Activated CD4-positive, CD25-positive, alpha-beta regulatory T cell (primary cell): ENCODE data around the gene CPNE7.
A peak's percentile ranks its signal among the peaks of the same experiment; 100 is the strongest.

ENCODE experiments used
- DNase-seq, 4 experiments: peaks; one replicate each; lab custom pipeline; 2025; lab: John Stamatoyannopoulos, UW

Gene CPNE7

DNA sequence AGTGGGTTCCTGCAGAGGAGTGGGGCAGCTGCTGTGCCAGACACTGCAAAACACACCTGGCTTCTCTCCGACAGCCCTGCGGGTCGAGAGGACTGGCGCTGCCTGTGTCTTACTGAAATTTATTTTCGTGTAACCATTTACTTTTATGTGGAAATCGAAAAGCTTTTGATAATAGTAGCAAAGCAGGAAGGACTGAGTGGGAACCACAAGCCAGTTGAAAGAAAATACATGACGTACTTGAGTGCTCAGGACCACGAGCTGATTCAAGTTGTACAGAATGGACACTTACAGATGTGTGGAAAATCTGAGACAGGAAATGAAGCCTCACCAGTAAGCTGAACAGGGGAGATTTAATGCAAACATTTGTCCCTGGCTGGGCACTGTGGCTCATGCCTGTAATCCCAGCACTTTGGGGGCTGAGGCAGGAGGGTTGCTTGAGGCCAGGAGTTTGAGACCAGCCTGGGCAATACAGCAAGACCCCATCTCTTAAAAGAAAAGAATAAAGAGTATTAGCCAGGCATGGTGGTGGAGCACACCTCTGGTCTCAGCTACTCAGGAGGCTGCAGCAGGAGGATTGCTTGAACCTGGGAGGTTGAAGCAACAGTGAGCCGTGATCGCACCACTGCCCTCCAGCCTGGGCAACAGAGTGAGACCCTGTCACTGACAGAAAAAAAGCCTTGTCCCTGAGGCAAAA is 26.4 kb upstream of the CPNE7 start:
- no peak for DNase-seq

DNA sequence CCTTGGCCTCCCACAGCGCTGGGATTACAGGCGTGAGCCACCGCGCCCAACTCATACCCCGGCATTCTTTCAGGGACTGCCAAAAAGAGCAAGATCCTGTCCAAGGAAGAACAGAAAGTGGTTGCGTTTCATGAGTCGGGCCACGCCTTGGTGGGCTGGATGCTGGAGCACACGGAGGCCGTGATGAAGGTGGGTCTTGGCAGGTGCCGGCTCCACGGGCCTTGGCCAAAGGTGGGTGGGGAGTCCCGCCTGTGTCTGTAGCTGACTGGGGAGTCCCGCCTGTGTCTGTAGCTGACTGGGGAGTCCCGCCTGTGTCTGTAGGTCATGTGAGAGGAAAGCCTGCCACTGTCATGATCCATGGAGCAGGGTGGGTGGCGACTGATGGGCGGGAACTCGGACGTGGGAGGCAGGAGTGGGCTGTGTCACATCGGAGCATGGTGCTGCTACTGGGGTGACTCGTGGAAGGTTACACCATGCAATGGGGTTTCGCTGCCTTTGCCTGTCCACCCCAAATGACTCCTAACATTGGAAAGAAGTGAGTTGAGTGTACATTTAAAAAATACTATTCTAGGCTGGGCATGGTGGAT is 25.0 kb upstream of the CPNE7 start:
- no peak for DNase-seq

DNA sequence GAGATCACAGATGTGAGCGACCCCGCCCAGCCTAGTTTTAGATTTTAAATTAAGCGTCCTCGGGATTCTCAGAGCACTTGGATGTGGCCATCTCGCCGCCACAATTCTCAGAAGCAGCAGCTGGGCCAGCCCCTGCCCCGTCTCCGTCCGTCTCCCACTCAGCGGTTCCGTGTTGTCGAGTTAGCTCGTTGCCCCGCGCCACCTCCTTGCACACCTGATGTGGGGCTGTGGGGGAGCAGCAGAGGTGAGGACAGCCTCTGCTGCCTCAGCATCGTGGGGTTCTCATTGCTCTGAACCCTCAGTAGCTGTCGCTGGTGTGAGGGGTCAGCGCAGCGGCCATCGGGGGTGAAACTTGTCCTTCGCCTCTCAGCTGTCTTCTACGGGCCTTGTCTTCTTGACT is 23.2 kb upstream of the CPNE7 start:
- no peak for DNase-seq

DNA sequence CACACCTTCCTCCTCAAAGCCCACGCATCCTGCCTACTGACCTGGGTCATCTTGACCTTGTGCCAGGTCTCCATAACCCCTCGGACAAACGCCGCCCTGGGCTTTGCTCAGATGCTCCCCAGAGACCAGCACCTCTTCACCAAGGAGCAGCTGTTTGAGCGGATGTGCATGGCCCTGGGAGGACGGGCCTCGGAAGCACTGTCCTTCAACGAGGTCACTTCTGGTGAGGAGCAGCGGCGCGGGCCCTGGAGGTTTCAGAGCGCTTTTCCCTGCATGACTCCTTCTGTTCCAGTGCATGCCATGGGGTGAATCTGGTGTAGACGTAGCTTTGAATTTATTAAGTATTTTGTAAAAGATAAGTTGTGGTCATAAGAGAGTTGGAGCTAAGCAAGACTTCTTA is 22.6 kb upstream of the CPNE7 start:
- no peak for DNase-seq

DNA sequence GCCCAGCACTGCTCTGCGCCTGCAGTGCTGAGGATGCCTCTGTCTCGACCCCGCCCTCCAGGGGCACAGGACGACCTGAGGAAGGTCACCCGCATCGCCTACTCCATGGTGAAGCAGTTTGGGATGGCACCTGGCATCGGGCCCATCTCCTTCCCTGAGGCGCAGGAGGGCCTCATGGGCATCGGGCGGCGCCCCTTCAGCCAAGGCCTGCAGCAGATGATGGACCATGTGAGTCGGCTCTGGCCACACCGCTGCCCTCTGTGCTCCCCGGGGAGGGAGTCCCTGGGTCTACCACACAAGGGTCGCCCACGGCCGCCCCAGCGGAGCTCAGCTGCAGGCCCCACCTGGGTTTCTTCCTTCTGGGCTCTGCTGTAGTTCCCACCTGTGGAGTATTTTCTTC is 21.8 kb upstream of the CPNE7 start:
- DNase-seq = no peak

DNA sequence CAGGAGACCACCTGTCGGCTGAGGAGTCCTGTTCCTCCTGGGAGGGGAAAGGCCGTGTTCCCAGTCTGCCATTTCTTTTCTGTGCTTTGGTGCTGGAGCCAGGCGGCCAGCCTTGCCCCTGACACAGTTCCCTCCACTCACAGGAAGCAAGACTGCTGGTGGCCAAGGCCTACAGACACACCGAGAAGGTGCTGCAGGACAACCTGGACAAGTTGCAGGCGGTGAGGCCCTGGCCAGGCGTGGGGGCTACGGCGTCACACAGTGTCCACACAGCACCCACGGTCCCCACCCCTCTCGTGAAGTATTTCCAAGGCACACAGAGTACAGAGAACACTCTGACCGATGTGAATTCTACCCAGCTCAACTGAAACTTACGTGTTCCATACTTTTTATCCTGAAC is 21.2 kb upstream of the CPNE7 start:
- no peak for DNase-seq

DNA sequence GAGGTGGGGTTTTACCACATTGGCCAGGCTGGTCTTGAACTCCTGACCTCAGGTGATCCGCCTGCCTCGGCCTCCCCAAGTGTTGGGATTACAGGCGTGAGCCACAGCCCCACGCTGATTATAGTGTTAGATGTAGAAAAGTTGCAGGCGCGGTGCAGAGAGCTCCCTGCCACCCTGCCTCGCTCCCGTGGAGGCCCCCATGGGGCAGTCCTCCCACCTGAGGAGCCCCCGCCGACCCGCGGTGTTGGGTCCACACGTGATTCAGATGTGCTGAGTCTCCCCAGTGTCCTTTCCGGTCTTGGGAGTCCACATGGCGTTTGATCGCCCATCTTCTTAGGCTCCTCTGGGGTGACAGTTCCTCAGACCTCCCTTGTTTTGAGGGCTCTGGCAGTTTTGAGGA is 20.3 kb upstream of the CPNE7 start:
- DNase-seq = no peak

DNA sequence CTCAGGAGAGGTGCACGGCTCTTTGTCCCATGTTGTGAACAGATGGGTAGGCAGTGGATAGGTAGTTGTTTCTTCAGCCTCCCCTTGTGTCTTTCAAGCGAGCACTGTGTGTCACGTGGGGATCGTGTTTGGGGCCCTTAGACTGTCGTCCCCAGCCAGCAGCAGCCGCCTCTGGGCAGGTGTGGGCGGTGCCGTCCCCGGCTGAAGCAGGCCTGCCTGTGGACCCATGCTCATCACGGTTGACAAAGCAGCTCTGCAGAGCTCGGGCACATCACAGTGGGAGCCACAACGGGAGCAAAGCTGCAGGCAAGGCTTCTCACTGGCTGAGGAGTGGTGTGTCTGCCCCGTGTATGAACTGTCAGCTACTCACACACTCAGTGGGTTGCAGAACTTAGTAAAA is 19.8 kb upstream of the CPNE7 start:
- DNase-seq = no peak

DNA sequence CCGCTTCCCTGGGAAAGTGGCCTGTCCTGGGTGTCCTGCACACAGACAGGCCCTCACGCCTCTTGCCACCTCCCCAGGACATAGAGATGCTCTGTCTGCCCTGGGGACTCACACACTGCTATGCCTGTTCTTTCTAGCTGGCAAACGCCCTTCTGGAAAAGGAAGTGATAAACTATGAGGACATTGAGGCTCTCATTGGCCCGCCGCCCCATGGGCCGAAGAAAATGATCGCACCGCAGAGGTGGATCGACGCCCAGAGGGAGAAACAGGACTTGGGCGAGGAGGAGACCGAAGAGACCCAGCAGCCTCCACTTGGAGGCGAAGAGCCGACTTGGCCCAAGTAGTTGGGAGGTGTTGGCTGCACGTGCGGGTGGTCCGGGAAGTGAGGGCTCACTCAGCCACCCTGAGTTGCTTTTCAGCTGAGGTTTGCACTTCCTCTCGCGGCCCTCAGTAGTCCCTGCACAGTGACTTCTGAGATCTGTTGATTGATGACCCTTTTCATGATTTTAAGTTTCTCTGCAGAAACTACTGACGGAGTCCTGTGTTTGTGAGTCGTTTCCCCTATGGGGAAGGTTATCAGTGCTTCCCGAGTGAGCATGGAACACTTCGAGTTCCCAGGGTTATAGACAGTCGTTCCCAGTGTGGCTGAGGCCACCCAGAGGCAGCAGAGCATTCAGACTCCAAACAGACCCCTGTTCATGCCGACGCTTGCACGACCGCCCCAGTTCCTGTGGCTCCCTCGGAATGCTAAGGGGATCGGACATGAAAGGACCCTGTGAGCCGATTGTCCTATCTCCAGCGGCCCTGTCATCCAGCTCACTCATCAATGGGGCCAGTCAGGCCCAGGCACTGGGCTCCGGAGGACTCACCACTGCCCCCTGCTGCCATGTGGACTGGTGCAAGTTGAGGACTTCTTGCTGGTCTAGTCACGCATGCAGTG is 18.5 kb upstream of the CPNE7 start:
- DNase-seq = peak; percentile 58 to 82 (median 72)

DNA sequence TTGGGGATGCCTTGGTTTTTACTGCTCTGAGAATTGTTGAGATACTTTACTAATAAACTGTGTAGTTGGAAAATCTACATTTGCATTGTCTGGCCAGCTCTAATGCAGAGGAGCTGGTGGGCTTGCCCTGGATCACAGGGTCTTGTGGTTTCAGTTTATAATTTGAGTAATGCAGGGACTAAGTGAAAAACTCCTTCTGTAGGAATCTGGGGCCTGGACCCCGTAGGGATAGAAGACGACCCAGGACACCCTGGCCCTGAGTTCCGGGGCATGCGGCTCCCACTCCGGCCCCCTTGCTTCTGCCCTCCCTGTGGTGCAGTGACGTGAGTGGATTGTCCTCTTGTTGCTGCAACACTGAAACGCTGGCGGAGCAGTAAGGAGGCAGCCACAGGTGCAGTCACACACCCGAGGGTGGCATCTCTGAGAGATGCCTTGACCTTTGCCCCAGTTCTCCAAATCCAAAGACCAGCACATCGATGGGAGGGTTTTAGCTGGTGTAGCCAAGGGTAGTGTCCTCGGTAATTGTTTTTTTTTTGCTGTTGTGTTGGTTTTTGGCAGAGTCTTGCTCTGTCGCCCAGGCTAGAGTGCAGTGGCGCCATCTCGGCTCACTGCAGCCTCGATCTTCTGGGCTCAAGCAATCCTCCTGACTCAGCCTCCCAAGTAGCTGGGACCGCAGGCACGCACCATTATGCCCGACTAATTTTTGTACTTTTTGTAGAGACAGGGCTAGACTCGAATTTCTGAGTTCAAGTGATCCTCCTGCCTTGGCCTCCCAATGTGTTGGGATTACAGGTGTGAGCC is 17.7 kb upstream of the CPNE7 start:
- no peak for DNase-seq

DNA sequence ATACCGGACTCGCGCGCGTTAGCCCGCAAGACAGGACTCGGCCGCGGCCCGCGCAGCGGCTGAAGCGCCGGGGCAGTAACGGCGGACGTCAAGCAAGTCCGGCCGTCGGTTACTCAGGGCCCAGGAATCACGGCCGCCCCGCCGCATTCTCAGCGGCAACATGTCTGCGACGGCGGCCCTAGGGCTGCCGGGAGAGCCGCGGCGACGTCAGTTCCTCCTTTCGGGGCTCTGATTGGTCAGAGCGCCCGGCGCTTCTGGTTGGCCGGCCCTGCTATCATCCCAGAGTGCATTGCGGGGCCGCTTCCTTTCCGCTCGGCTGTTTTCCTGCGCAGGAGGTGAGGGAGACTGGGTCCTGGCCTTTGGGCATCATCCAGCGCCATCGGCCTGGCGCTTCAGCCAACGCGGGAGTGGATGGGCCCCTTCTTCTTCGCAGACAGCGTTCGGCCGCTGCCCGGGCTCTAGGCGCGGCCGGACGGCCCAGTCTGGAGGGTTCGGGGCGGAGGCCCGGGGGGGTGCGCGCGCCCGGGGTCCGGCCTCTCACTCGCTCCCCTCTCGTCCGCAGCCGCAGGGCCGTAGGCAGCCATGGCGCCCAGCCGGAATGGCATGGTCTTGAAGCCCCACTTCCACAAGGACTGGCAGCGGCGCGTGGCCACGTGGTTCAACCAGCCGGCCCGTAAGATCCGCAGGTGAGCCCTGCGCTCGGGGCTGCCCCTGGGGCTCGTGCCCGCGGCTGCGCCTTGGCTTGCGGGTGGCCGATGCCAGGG is 15.0 kb upstream of the CPNE7 start, which contains the start of gene RPL13:
RPL13 (plus strand) TSS at position 305 of the 764 bp plus-strand sequence; CDS start at position 583, 278 bp downstream.
- peak; percentile 77 to 90 (median 84) for DNase-seq

DNA sequence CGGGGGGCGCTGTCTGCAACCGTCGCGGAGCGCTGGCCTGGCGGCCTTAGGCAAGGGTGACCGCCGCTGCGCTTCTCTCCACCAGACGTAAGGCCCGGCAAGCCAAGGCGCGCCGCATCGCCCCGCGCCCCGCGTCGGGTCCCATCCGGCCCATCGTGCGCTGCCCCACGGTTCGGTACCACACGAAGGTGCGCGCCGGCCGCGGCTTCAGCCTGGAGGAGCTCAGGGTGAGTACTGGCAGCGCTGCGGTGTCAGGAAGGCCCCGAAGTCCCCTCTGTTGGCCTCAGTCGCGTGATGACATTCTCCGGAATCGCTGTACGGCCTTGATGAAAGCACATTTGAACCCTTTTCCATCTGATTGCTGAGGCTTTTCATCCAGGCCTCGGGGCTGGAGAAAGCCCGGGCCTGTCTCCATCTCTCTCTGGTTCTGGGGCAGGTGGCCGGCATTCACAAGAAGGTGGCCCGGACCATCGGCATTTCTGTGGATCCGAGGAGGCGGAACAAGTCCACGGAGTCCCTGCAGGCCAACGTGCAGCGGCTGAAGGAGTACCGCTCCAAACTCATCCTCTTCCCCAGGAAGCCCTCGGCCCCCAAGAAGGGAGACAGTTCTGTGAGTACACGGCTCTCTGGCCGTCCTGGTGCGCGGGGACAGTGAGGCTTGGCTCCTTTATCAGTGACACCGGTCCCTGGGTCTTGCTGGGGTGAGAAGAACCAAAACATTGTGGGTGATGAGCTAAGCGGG is 14.2 kb upstream of the CPNE7 start:
- DNase-seq = no peak

DNA sequence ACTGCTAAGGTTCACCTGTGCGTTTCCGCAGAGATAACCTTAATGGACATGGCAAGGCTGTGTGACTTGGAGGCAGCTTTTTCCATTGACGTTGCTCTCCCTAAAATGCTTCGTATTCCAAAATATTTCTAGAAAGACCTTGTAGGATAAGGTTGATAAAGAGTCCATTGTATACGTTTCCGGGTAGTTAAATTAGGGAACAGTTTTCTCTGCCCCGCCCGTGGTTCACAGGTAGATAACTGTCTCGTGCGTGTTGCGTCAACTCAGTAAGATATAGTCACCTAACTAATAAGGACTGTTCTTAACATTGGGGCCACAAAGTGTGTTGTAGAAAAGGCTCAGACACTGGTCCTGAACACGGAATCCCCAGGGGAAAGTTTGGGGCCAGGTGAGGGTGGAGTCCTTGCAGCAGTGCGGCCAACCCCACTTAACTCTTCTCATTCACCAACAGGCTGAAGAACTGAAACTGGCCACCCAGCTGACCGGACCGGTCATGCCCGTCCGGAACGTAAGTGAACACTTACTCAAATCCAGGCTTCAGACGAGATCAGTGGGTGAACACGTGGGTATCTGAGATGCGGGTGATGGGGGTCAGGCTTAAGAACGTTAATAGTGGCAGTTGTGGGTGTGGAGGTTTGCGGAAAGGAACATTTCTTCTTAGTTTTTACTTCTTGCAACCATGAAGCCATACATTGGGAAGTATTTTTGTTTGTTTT is 13.5 kb upstream of the CPNE7 start:
- DNase-seq = no peak

DNA sequence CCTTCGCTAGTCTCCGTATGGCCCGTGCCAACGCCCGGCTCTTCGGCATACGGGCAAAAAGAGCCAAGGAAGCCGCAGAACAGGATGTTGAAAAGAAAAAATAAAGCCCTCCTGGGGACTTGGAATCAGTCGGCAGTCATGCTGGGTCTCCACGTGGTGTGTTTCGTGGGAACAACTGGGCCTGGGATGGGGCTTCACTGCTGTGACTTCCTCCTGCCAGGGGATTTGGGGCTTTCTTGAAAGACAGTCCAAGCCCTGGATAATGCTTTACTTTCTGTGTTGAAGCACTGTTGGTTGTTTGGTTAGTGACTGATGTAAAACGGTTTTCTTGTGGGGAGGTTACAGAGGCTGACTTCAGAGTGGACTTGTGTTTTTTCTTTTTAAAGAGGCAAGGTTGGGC is 12.6 kb upstream of the CPNE7 start:
- no peak for DNase-seq

DNA sequence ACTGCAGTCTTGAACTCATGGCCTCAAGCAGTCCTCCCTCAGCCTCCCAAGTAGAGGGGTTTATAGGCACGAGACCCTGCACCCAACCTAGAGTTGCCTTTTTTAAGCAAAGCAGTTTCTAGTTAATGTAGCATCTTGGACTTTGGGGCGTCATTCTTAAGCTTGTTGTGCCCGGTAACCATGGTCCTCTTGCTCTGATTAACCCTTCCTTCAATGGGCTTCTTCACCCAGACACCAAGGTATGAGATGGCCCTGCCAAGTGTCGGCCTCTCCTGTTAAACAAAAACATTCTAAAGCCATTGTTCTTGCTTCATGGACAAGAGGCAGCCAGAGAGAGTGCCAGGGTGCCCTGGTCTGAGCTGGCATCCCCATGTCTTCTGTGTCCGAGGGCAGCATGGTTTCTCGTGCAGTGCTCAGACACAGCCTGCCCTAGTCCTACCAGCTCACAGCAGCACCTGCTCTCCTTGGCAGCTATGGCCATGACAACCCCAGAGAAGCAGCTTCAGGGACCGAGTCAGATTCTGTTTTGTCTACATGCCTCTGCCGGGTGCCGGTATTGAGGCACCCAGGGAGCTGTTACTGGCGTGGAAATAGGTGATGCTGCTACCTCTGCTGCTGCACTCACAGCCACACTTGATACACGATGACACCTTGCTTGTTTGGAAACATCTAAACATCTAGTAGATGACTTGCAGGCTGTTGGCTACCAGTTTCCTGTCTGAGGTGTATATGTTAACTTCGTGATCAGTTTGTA is 11.7 kb upstream of the CPNE7 start:
- DNase-seq = no peak

DNA sequence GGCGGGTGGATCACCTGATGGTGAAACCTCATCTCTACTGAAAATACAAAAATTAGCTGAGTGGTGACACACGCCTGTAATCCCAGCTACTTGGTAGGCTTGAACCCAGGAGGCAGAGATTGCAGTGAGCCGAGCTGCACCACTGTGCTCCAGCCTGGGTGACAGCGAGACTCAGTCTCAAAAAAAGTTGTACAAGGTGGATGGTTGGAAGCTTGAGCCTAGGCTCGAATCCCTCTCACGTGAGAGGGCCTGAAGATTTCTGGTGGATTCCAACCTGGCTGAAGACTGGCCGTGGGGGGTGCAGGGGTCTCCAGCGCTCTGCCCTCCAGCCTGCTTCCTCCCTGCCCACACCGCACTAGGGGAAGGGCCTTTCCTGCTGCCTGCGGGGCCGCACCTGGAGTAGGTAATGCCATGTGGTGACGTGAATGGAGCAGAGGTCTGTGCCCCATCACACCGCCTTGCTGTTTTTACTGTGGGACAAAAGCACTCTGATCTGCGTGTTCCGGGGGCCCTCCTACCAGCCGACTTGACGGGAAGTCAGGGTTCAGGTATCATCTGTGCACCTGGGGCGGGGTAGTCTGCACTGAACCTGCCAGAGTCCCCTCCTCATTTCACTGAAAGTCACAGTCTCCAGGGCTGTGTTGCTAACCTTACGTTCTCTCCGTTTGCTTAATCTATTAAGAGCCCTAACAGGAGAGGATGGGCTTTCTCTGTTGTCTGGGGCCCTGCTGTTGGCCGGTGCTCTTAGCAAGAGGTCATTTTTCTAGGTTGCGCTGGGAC is 10.9 kb upstream of the CPNE7 start:
- no peak for DNase-seq

DNA sequence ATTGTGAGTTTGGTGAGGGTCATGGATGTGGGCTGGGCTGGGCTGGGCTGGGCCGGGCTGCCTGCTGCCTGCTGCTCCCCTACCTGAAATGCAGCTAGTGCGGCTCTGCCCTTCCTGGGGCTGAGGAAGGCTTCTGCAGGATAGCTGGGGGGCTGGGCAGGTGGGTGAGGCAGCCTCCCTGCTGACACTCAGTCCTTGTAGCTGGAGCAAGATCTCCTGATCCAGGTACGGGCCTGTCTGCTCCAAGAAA is 10.4 kb upstream of the CPNE7 start:
- DNase-seq = no peak

DNA sequence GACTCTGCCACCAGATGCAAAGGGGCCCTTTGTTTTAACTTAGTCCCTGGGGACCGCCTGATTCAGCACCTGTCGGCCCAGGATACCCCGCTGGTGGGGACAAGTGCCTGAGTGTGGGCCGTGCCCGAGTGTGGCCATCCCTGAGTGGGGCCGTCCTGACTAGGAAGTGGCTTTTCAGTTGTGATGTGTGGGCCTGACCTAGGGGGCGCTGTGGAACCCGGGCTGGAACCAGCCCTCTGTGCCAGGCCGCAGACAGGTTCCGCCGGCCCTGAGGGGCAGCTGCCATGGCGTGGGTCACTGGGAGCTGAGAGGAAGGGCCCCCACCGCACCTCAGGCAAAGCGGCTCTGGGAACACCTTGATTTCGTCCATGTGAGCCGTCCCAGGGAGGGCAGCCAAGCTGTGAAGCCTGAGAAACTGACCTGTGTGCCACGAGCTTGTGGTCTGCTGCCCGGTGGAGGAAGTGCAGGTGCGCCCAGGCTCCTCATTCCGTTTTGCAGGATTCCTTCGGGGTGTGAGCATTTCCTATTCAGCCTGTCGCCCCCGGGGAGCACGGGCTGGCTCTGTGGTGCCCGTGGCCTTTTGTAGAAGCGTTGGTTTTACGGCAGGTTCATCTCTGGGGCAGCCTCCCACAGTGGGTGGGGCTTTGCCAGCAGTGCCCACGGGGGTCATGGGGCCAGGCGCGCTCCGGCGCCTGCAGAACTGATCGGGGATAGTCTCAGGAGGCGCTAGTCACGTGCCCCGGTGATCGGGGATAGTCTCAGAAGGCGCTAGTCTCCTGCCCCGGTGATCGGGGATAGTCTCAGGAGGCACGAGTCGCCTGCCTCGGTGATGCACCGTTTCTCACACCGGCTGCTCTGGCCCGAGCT is 9.8 kb upstream of the CPNE7 start:
- DNase-seq = peak in 2 of 4 experiments; percentile 21 to 29
